Lung (tissue), 12 donors: ENCODE data around the gene CELSR3. TPM values are rescaled to one million over a fixed set of nuclear protein-coding genes. Genes with fewer than 3 reads are reported as not detected.

Source experiments
- ATAC-seq: fragments of 200-7000 bp; cut with Tn5 transposase; one replicate; pipeline ENCODE4 v1.9.1; 2020; ENCODE audit warnings: moderate number of reproducible peaks; ENCODE audit not compliant: insufficient read depth, low FRiP score
- DNase-seq, 3 donors: peaks; one replicate each; pipeline ENCODE4 v3.0.0-alpha.2; 2013 to 2017
- H3K27ac ChIP-seq, 2 donors: one replicate each; pipeline ENCODE4 v1.5.1; 2013; ENCODE audit warnings: mild to moderate bottlenecking in 2 of 2, moderate library complexity in 2 of 2, control low read depth in 1 of 2, inconsistent platforms in 1 of 2, low read depth in 1 of 2, low read length in 1 of 2
- H3K27me3 ChIP-seq, 3 donors: one replicate each; pipeline ENCODE4 v1.5.1; 2013; ENCODE audit warnings: low read length in 2 of 3; ENCODE audit not compliant: control insufficient read depth in 3 of 3, insufficient read depth in 3 of 3
- H3K36me3 ChIP-seq, 4 donors: one replicate each; pipeline ENCODE4 v1.5.1; 2013; ENCODE audit warnings: low read length in 4 of 4, mild to moderate bottlenecking in 1 of 4, moderate library complexity in 1 of 4; ENCODE audit not compliant: control insufficient read depth in 4 of 4, insufficient read depth in 4 of 4
- H3K4me1 ChIP-seq, 5 donors: one replicate each; pipeline ENCODE4 v1.5.1; 2013; ENCODE audit warnings: low read length in 5 of 5, mild to moderate bottlenecking in 2 of 5, moderate library complexity in 1 of 5; ENCODE audit not compliant: control insufficient read depth in 5 of 5, insufficient read depth in 5 of 5
- H3K4me3 ChIP-seq: one replicate; pipeline ENCODE4 v1.5.1; 2013; ENCODE audit warnings: mild to moderate bottlenecking, control low read depth, moderate library complexity
- H3K9ac ChIP-seq, 2 donors: one replicate each; pipeline ENCODE4 v1.5.1; 2013; ENCODE audit warnings: low read length in 2 of 2, control low read depth in 1 of 2; ENCODE audit not compliant: insufficient read depth in 1 of 2
- H3K9me3 ChIP-seq, 4 donors: one replicate each; pipeline ENCODE4 v1.5.1; 2013; ENCODE audit warnings: low read length in 3 of 4, mild to moderate bottlenecking in 1 of 4, moderate library complexity in 1 of 4; ENCODE audit not compliant: control insufficient read depth in 4 of 4, insufficient read depth in 3 of 4
- WGBS, 2 donors: extraction: QIAGEN DNeasy Blood & Tissue Kit; methylation state at CpG; one replicate each; pipeline ENCODE4 v1.1.7; 2013; 5-methylcytosine and 5-hydroxymethylcytosine counted together
- polyA plus RNA-seq, 2 donors: library from polyadenylated mRNA; stranded (reverse); fragments of 200-250 nt; gene quantifications; one replicate each; pipeline ENCODE4 v1.2.1, GENCODE V29; 2013
- total RNA-seq, 2 donors: library from RNA; depleted of rRNA in 1 of 2; stranded (reverse); fragments of >200 nt in 1 of 2; gene quantifications; one replicate each; pipeline ENCODE4 v1.2.1, GENCODE V29; 2014 to 2021
- TF ChIP-seq, protein P1 (sequence below): IDR thresholded peaks from 2 replicates; pipeline ENCODE4 v1.5.1; 2012; ENCODE audit warnings: mild to moderate bottlenecking; ENCODE audit errors: control extremely low read depth, extremely low read depth
- donor health status: control.
- donor health status: control.
- donor health status: Bipolar disorder and iron deficiency.
- donor health status: healthy.
- donor health status: DM: yes; HTN: yes; CAD: no.

Gene CELSR3
- total and polyA plus RNA-seq, 4 donors = 0.71 to 2.0 (median 1.4) TPM

DNA sequence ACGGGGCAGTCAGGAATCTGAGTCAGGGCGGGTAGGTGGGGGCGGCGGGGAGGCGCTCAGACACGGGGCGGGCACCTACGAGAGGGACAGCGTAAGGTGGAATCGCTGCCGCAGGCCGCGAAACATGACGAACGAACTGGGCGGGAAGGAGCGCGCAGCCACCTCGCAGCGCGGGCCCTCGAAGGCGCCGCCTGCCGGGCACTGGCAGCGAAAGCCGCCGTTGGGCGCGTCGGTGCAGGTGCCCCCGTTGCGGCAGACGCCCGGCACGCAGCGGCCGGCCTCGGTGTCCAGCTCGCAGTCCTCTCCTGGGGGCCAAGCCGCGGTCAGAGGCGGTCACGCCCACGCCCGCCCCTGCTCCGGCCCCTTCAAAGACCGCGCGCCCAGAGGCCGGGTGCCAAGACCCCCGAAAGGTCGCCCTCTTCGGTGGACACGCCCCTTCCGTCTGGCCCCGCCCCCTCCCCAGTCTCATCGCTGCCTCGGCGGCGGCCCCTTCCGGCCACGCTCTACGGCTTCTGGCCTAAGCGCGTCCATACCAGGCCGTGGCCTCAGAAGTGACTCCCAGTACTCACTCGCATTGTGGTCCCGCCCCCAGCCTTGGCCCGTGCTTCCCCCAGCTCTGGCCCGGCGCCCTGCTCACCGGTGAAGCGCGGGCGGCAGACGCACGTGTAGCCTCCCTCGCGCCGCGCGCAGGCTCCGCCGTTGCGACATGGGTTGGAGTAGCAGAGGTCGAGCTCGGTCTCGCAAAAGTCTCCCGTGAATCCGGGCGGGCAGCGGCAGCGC is 6.4 kb downstream of the CELSR3 start:
- H3K9ac ChIP-seq = no peak overlapping the region
- ATAC-seq (peak; percentile 90), DNase-seq (peak; percentile 58 to 79 (median 74))
- no peaks in the 10 kb centered on the region for H3K36me3 ChIP-seq
- peaks cover 0 to 4% (median 0%) of the 10 kb centered on the region in 4 donors for H3K9me3 ChIP-seq
- peaks cover 0 to 17% (median 4%) of the 10 kb centered on the region in 5 donors for H3K4me1 ChIP-seq
- TF ChIP-seq, protein P1, sequence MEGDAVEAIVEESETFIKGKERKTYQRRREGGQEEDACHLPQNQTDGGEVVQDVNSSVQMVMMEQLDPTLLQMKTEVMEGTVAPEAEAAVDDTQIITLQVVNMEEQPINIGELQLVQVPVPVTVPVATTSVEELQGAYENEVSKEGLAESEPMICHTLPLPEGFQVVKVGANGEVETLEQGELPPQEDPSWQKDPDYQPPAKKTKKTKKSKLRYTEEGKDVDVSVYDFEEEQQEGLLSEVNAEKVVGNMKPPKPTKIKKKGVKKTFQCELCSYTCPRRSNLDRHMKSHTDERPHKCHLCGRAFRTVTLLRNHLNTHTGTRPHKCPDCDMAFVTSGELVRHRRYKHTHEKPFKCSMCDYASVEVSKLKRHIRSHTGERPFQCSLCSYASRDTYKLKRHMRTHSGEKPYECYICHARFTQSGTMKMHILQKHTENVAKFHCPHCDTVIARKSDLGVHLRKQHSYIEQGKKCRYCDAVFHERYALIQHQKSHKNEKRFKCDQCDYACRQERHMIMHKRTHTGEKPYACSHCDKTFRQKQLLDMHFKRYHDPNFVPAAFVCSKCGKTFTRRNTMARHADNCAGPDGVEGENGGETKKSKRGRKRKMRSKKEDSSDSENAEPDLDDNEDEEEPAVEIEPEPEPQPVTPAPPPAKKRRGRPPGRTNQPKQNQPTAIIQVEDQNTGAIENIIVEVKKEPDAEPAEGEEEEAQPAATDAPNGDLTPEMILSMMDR = peak; percentile 57
- WGBS, 2 donors = 2 to 4% methylated on average over 78 to 94 of the region's 94 CpGs
- peak overlapping the region; percentile 48 to 66 for H3K27ac ChIP-seq
- H3K4me3 ChIP-seq = peak overlapping the region; percentile 45
- peaks cover 0 to 10% (median 3%) of the 10 kb centered on the region in 3 donors for H3K27me3 ChIP-seq

DNA sequence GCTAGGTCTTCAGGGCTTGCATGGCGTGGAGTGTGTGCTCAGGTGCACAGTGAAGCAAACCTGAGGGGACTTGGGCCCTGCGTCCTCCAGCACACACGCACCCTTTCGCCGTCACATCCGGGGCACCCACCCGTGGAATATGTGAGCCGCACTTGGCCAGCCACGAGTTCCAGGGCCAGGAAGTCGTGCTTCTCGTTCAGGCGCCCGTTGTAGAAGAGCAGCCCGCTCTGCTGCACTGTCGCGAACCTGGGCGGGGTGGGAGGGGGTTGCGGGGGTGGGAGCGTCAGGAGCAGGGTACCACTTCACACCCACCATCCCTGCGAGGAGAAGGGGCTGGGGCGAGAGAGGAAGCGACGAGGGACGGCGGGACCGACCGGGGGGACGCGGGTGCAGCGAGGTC is 7.1 kb downstream of the CELSR3 start:
- Histone ChIP-seq H3K9me3 (peaks cover 0 to 4% (median 0%) of the 10 kb centered on the region in 4 donors), H3K27ac (no peak overlapping the region), H3K9ac (no peak overlapping the region), H3K4me1 (peaks cover 0 to 14% (median 4%) of the 10 kb centered on the region in 5 donors), H3K4me3 (no peak overlapping the region), H3K27me3 (peaks cover 0 to 10% (median under 1%) of the 10 kb centered on the region in 3 donors), H3K36me3 (no peaks in the 10 kb centered on the region)
- DNase-seq (peak in 1 of 3 donors; percentile 6), ATAC-seq (no peak)
- TF ChIP-seq, protein P1 = no peak
- 9 to 11% methylated on average over 23 to 30 of the region's 30 CpGs for WGBS, 2 donors

DNA sequence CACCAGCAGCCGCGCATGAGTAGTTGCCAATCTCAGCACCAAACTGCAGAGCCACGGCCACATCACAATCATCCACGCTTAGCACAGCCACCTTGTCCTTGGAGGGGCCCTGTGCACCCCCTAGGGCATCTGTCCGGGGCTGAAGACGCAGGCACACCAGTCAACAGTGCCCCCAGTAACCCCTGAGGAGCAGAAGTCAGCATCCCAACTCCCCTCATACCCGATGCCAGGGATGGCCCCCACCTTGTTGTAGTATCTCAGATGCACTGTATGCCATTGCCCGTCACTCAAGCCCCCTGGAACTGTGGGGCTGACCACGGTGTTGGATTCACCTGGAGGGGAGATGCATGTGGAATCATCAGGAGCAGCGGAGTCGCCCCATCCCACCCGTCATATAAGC is 7.6 kb downstream of the CELSR3 start:
- WGBS, 2 donors = 94 to 96% methylated on average over 12 of the region's 12 CpGs
- no peak for DNase-seq
- Histone ChIP-seq H3K4me3 (no peak overlapping the region), H3K9ac (no peak overlapping the region), H3K27me3 (peaks cover 0 to 10% (median 0%) of the 10 kb centered on the region in 3 donors), H3K4me1 (peaks cover 0 to 14% (median 4%) of the 10 kb centered on the region in 5 donors), H3K36me3 (no peaks in the 10 kb centered on the region), H3K9me3 (peaks cover 0 to 3% (median 0%) of the 10 kb centered on the region in 4 donors), H3K27ac (no peak overlapping the region)
- TF ChIP-seq, protein P1 = no peak
- ATAC-seq = no peak
